Fibroblast of pulmonary artery (primary cell): Measurements from ENCODE around the gene ARHGAP42.

ENCODE experiments used
- DNase-seq: peaks from one replicate; pipeline ENCODE4 v3.0.0-alpha.2; 2010; ENCODE audit warnings: low read depth
- H3K4me3 ChIP-seq: replicated peaks from 2 replicates; pipeline ENCODE4 v1.5.1; 2011; ENCODE audit warnings: low read depth, mild to moderate bottlenecking, control low read depth, low read length, moderate library complexity
- TF ChIP-seq, protein P1 (sequence below): IDR thresholded peaks from 2 replicates; pipeline ENCODE4 v1.5.1; 2011; ENCODE audit warnings: mild to moderate bottlenecking, control low read depth, low read length, inconsistent platforms; ENCODE audit errors: missing control alignments

ARHGAP42 gene

GRCh38 chr11:100941033-100941432, 253.9 kb downstream of the ARHGAP42 start:
- H3K4me3 ChIP-seq: no peak overlapping the region
- TF ChIP-seq, protein P1, sequence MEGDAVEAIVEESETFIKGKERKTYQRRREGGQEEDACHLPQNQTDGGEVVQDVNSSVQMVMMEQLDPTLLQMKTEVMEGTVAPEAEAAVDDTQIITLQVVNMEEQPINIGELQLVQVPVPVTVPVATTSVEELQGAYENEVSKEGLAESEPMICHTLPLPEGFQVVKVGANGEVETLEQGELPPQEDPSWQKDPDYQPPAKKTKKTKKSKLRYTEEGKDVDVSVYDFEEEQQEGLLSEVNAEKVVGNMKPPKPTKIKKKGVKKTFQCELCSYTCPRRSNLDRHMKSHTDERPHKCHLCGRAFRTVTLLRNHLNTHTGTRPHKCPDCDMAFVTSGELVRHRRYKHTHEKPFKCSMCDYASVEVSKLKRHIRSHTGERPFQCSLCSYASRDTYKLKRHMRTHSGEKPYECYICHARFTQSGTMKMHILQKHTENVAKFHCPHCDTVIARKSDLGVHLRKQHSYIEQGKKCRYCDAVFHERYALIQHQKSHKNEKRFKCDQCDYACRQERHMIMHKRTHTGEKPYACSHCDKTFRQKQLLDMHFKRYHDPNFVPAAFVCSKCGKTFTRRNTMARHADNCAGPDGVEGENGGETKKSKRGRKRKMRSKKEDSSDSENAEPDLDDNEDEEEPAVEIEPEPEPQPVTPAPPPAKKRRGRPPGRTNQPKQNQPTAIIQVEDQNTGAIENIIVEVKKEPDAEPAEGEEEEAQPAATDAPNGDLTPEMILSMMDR: no peak
- no peak for DNase-seq

DNA sequence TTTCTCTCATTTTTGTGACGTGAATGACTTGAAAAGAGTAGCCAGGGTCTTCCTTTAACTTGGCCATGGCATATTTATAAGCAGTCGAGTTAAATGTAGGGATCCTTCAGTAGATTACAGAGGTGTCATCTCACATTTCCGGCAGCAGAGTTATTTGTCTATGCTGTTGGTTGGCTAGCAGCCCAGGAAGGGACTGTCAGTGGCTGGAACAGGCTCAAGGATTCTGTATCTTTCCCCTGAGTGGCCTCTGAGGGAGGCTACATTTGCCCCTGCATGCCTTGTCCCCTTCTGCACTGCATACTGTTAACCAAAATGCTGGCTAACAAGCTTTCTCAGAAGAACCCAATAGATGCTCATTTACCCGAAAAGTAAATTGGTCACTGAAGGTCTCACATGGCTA, 254.9 kb downstream of the ARHGAP42 start:
- peak; percentile 37 for DNase-seq
- H3K4me3 ChIP-seq: no peak overlapping the region
- TF ChIP-seq, protein P1: no peak

DNA sequence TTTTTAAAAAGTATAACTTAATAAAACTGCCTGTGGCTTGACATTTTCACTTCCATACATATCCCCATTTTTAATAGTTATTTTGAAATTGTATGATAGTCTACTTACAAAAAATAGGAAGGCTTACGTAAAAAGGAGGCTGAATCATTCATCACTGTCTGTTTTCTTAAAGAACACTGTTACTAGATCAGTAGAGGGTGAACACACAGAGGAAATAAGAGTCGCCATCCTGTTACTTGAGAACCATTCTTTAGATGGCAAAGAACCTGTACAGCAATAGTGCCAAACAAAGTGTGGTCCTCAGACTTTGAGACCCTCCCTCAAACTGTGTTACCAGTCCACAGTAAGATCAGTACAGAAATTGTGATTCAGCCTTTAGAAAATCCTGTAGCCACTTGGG, 261.8 kb downstream of the ARHGAP42 start:
- TF ChIP-seq, protein P1: no peak
- DNase-seq: peak; percentile 65

DNA sequence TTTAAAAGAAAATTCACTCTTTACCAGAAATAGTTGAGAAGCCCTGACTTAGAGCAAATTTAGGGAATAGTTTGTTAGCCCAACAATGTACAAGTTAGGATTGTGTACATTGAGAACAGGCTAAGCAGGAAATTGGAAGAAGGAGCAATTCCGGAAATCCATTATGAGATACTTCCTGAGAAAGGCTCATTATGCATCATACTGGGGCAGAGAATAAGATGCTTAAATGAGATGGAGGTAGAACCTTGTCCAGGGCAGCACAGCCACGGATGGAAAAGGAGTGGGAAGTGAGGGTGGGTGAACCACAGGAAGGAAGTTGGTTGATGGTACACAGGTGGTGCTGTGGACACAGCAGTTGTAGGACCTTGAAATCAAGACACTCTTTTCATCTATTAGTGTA, 262.4 kb downstream of the ARHGAP42 start:
- TF ChIP-seq, protein P1: no peak
- H3K4me3 ChIP-seq: no peak overlapping the region
- no peak for DNase-seq

More for the DNA sequence above, 261.8 kb downstream of the ARHGAP42 start:
- no peak overlapping the region for H3K4me3 ChIP-seq

GRCh38 chr11:100955318-100955717, 268.2 kb downstream of the ARHGAP42 start:
- no peak overlapping the region for H3K4me3 ChIP-seq
- DNase-seq: no peak
- TF ChIP-seq, protein P1: no peak

DNA sequence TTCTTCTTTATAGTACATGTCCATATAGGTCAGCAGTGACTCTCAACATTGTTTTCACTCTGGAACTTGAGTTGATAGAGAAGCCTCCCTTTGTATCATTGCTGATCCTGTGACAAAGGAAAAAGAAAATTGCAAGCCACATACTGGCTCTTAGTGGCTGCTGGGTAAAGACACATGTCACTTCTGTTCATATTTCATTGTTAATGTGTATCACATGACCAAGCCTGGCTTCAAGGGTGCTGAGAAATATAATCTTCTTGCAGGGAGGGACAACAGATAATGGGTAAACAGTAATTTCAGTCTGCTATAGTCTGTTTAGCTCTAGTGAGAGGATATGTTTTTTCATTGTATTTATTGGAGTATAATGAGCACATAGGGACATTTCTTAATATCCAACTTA, 269.3 kb downstream of the ARHGAP42 start:
- no peak for DNase-seq
- no peak overlapping the region for H3K4me3 ChIP-seq
- TF ChIP-seq, protein P1: no peak

- TF ChIP-seq, protein P1: no peak
- no peak overlapping the region for H3K4me3 ChIP-seq
- no peak for DNase-seq
Observed at GRCh38 chr11:100957499-100957898, 270.4 kb downstream of the ARHGAP42 start.
